Loucy (cell line): ENCODE measurements around the gene RAPGEF5.

Experiments used
- EZH2phosphoT487 ChIP-seq: fragments of 200-600 bp; IDR thresholded peaks from 2 replicates; pipeline ENCODE4 v1.6.1; 2018; ENCODE audit warnings: antibody characterized with exemption, mild to moderate bottlenecking, moderate library complexity, borderline replicate concordance
- TF ChIP-seq, protein P1 (sequence below): fragments of 200-600 bp; sonication (generic); conservative IDR thresholded peaks from 2 replicates; pipeline ENCODE4 v1.5.1; 2014; ENCODE audit warnings: mild to moderate bottlenecking, antibody characterized with exemption, low read length

DNA sequence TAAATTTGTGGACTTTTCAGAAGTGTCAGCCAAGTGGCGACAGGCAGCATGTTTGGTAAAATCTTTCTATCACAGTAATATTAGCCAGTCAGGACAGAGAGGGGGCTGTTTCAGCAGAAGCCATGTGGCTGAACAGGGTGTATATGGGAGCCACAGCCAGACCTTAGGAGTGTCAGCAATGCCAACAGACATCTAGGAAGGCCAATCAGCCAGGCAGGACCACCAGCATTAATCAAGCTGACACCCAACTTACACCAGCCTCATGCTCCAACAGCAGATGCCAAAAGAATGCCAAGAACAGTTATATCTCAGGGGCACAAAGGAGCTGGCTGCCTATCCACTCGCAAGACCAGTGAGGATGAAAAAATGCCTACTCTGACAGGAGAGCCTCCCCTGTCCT lies 54.8 kb downstream of the RAPGEF5 start:
- TF ChIP-seq, protein P1, sequence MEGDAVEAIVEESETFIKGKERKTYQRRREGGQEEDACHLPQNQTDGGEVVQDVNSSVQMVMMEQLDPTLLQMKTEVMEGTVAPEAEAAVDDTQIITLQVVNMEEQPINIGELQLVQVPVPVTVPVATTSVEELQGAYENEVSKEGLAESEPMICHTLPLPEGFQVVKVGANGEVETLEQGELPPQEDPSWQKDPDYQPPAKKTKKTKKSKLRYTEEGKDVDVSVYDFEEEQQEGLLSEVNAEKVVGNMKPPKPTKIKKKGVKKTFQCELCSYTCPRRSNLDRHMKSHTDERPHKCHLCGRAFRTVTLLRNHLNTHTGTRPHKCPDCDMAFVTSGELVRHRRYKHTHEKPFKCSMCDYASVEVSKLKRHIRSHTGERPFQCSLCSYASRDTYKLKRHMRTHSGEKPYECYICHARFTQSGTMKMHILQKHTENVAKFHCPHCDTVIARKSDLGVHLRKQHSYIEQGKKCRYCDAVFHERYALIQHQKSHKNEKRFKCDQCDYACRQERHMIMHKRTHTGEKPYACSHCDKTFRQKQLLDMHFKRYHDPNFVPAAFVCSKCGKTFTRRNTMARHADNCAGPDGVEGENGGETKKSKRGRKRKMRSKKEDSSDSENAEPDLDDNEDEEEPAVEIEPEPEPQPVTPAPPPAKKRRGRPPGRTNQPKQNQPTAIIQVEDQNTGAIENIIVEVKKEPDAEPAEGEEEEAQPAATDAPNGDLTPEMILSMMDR, result no peak
- TF ChIP-seq EZH2phosphoT487, result no peak
